ENCODE measurements around the gene TF.

Gene TF

DNA sequence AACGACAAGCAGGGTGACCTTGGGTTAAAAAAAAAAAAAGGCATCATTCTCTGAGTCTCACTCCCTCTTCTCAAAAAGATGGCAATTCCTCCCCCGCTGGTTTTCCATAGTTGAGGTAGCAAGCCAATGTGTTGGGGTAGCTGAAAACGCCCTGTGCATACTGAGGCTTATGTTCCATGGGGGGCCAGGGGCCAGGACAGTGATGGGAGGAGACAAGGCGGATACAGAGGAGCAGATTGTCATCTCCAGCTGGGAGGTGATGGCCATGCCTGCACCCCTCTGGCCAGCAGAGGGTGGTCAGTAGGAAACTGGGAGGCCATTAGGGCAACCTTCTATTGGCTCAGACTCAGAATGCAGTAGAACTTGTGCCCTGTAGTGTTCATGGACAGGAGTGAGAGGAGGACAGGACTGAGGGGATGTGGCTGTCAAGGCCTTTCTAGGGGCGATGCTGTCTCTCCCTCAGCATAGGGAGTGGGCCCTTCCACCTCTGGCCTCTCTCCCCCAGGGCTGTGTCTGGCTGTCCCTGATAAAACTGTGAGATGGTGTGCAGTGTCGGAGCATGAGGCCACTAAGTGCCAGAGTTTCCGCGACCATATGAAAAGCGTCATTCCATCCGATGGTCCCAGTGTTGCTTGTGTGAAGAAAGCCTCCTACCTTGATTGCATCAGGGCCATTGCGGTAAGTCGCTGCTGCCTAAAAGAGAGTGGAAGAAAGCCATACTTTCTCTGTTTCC is 1.9 kb downstream of the TF start:
- no peak for DNase-seq

DNA sequence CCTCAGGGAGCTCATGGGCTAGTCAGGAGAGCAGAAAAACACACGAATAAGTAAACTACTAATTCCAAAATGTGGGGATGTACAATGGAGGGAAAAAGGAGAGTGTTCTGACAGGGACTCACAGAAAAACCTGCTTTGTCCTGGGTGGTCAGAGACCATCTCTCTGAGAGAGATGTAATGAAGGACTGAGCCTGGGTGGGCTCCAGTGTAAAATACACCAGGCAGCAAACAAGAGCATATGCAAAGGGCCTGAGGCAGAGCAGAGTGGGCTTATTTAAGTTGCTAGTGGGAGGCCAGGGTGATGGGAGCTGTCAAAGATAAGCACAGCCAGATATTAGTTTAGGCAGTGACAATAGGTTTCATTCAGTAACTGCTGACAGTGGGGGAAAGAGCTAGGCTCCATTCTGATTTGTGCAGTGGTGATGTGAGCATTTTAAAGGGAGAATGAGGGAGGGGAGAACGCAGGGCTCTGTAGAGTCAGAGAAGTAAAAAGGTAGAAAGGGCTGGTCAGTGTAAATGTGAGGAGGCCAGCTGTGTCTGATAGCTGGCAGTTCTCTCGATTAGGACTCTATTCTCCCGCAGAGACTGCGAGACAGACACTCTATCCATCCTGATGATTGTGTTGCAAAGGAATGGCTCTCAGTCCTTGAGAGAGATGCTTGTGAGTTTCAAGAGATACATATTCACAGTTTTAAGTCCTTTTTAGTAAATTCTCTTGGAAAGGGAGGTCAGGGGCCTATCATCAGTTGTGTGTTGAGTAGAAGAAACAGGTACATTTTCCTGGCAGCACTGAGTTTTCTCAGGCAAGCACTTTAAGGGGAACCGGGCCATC is 3.5 kb downstream of the TF start:
- no peak for DNase-seq

DNA sequence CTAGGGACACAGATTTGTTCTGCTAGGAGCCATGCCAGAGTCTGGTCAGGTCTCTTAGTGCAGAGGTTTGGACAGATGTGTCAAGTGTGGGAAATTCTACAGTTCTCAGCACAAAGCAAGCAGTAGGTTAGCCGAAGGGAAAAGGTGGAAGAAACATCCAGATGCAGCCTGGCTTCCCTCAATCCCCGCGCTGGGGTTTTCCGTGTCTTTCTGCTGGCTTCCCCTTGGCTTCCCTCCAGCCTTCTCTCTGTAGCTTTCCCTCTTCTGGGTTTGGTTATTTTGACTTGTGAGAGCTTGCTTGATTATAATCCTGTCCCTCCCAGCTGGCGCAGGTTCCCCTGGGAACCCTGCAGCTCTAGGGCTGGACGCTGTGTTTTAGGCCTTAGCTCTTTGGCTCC is 4.1 kb downstream of the TF start:
- DNase-seq: no peak

DNA sequence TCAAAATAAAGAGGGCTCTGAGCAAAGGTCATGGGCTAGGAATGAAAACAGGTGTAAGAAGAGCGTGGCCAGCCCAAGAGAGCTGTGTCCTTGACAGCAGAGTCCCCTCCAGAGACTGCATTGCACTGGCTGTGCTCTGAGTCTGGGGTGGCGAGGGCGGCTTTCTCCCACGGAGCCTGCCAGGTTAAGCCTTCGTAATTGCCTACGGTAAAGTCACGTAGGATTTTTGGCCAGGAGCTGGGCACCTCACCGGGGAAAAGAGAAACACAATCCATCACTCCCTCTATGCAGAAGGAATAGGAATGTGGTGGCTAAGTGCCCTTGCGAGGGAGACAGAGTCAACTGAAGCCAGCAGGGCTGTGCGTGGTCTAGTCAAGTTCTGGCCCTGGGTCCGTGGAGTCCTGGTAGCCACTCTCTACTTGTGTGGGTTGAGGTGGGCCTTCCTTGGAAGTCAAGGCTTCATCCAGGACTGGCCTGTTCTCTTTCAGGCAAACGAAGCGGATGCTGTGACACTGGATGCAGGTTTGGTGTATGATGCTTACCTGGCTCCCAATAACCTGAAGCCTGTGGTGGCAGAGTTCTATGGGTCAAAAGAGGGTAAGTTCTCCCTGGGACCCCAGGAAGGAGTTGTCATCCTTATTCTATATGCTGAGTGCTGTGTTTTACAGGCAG is 7.0 kb downstream of the TF start:
- no peak for DNase-seq

DNA sequence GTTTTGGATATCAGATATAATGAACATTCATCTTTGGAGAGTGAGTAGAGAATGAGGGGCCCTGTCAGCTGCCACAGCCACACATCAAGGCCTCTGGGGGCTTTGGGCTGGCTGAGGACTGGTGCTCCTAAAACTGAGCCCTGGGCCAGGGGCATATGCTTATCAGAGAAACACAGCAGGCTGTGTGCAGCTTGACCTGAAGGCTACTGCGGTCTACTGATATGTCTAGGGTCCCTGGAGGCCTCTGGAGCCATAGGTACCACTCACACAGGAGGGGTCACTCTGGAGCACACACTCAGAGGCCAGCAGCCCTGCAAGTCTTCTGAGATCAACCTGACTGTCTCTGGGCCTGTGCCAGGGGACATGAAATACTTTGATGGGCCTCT is 7.6 kb downstream of the TF start:
- no peak for DNase-seq

DNA sequence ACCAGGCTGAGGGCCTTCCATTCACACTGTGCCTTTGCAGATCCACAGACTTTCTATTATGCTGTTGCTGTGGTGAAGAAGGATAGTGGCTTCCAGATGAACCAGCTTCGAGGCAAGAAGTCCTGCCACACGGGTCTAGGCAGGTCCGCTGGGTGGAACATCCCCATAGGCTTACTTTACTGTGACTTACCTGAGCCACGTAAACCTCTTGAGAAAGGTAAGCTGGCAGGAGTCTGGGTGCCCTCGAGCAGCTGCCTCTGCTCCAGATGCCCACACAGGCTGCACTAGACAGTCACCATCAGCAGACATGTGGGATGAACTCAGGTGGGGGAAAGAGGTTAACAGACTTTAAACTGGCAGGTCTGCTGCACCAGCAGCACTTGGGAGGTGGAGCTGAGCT is 8.3 kb downstream of the TF start:
- DNase-seq: no peak

DNA sequence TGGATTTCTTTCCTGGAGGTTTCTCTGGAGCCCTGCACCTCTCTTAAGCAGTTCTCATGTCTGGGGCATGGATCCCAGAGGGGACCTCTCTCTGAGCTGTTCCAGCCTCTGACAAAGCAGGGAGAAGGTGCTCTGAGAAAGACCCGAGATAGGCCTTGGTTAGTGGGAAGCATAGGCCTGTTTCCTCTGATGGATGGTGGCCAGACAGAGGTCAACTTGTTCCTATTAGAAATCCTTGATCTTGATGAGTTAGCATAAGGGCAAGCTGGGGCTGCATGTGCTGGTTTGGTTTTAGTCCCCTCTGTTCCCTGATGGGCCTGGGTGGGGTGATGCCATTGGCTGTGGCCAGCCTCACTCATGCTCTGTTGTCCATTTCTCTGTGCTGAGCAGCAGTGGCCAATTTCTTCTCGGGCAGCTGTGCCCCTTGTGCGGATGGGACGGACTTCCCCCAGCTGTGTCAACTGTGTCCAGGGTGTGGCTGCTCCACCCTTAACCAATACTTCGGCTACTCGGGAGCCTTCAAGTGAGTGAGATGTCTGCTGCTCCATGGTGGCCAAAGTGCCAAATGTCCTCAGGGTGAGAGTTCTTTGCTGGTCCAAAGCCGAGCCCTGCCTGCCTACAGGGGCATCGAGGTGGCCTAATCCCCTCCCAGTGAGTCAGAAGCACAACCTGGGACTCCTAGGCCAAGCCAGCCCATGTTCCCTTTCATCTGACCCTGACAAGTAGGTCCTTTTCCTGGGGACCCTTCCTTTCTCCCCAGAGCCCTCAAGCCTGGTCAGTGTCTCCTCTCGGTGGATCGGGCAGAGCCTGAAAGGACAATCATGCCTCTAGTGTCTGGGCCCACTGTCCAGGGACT is 9.0 kb downstream of the TF start:
- no peak for DNase-seq

DNA sequence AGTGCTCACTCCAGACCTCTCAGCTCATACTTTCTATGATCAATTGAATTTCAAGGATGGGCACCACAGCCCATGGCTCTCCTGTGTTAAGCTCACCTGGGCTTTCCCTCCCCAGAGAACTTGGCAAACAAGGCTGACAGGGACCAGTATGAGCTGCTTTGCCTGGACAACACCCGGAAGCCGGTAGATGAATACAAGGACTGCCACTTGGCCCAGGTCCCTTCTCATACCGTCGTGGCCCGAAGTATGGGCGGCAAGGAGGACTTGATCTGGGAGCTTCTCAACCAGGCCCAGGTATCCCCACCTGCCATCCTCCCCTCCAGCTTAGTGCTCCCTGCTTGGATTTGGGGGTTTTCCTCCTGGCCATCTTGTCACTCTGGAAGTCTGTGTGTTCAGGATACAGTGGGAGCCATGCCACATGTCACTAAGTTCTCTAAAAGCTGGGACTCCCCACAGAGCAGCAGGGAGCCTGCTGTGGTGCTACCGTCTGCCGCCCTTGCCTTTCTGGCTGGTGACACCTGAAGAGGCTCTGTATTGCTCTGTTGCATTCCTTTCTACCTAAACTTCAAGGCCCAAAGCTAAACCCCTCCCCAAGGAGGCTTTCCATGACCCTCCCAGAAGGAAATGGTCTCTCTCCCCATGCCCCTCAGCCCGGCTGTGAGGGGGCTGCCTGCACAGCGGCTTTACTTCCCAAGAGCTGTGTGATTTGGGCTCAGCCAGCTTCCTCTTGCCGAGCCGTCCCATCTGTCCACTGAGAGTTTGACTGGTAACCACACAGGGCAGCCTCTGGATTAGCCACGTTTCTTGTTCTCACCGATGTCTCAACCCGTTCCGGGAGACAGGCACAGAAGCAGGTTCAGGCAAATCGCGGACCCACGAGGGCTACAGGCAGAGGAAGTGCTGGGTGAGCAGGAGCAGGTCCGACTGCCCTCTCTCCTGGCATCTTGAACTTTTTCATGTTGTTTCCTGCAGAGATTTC is 10.8 kb downstream of the TF start:
- no peak for DNase-seq

DNA sequence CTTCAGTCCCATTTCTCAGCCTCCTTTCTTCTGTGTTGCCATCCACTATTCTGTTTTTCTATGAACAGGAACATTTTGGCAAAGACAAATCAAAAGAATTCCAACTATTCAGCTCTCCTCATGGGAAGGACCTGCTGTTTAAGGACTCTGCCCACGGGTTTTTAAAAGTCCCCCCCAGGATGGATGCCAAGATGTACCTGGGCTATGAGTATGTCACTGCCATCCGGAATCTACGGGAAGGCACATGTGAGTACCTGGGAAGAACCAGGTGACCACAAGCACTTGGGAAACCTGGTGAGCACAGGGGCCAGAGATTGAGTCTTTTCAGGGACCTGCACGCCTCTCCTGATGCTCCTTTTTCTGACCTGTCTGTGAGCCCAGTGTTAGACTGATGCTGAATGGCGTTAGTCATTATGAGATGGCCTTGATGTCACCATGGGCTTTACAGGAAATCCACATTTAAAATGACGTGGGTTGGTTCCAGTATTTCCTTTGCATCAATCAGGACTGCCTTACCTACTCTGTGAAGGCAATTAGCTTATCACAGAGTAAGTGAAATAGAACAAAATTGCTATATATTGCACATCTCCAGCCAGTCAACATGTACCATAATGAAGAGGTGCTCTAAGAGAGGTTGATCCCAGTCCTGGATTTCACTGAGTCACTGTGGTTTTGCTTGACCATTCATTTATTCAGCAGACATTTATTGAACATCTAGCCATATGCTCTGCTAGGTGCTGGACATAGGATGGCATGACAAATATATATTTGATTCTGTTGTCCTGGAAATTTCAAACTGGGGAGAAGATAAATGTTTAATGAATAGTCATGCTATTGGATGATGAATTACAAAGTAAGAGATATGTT is 11.7 kb downstream of the TF start:
- no peak for DNase-seq

DNA sequence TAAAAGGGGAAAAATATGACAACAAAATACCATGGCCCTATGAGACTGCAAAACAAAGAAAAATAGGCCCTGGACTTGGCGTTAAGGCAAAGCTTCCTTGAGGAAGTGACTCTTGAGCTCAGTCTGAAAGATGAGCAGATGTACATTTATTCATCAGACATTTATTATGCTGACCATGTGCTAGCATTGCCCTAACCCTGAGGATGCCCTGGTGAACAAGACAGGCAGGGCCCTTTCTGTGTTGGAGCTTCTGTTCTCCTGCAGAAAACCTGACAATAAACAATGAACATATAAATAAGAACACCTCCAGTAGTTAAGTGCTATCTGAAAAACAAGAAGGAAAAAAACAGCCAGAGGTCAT is 12.4 kb downstream of the TF start:
- no peak for DNase-seq

DNA sequence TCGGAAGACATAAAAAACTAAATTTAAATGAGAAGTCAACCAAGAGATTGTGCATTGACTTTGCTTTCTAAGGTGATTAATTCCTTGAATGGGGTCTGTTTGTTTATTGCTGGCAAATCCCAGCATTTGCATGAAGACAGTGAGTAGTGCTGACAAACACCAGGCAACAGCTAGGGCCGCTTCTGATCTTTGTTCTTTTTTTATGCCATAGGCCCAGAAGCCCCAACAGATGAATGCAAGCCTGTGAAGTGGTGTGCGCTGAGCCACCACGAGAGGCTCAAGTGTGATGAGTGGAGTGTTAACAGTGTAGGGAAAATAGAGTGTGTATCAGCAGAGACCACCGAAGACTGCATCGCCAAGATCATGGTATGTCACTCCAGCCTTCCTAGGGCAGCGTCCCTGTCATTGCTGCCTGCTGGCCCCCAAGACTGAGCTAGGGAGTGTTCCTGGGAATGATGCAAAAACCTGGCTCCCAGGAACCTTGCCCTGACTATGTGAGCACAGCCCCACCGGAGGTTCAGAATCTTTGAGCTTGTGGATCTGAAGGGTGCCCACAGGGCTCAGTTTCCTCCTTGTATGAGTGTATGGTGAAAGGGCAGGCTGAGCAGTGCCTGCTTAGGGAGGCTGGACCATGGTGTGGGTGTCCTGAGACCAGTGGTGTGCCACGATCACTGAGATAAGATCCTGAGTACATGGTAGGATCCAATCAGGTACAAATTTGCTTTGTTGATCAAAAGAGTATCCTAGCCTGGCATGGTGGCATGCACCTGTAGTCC is 13.0 kb downstream of the TF start:
- DNase-seq: no peak

DNA sequence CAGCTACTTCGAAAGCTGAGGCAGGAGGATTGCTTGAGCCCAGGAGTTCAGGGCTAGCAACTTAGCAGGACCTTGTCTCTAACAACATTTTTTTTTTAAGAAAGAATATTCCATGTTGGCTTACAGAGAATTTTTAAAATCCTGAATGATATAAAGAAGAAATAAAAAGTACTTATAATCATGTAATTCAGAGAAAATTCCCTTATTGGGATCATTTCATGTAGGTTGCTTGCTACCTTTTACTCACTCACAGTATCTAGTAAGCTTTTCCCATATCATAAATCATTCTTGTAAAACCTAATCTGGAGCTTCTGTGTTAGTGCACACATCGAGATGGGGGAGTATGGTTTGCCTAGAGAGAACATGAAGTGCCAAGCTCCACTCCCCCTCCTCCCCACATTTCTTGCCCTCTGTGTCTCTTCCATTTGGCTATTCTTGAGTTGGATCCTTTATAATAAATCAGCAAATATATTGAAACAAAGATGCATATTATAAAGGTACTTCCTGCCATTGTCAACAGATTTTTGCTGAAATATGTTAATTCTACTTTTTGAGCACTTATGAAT is 13.6 kb downstream of the TF start:
- no peak for DNase-seq

DNA sequence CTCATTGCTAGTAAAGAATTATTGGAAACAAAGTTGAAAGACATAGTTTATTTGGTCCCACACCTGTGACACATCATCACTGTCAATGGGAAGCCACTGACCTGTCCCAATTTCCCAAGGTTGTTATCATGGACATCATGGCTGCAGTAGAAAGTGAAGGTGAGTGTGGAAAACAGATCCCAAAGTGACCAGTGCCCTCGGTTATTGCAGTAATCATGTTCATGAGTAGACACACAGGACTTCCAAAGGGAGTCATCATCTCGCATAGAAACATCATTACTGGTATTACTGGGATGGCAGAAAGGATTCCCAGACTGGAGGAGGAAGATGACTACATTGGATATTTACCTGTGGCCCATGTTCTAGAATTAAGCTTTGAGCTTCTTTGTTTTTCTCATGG is 14.7 kb downstream of the TF start:
- no peak for DNase-seq

DNA sequence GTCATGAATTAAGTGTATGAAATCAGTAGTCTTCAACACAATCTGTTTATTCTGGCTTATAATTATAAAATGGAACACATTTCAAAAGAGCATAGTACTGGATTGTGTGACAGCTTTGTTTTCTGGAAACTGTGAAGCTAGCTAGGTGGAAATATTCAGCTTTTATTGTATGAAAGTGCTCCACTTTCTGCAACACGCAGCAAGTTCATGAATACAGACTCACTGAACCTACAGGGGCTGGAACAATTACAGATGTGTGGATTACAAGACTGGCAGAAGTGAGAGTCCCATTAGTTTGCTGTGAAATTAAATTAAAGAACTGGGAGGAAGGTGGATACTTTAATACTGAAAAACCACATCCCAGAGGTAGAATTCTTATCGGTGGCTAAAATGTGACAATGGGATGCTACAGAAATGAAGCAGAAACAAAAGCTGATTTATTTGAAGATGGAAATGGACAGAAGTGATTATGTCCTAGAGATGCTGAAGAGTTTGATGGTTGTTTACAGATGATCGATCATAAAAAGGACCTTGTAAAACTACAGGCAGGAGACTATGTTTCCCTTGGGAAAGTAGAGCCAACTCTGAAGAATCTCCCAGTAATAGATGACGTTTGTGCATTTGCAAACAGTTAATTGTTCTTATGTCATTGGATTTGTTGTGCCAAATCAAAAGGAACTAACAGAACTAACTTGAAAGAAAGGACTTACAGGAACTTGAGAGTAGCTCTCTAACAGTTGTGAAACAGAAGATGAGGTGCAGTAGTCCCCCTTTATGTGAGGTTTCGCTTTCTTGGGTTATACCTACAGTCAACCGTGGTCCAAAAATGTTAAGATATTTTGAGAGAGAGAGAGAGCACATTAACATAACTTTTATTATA is 15.7 kb downstream of the TF start:
- no peak for DNase-seq

DNA sequence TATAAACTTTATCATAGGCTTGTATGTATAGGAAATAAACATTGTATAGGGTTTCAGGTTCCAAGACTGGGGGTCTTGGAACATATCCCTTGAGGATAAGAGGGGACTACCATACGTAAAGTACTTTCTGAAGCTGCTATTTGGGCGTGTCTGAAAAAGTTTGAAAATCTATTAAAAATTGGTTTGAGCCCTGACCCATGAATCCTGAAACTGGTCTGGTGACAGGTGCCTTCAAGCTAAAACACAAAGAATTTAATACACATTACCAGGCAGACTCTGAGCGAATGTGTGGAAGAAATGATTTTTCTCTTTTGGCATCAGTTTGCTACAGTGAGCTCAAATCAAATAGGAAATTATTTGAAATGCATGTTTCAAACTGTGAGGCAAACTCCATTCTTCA is 16.3 kb downstream of the TF start:
- DNase-seq: no peak

DNA sequence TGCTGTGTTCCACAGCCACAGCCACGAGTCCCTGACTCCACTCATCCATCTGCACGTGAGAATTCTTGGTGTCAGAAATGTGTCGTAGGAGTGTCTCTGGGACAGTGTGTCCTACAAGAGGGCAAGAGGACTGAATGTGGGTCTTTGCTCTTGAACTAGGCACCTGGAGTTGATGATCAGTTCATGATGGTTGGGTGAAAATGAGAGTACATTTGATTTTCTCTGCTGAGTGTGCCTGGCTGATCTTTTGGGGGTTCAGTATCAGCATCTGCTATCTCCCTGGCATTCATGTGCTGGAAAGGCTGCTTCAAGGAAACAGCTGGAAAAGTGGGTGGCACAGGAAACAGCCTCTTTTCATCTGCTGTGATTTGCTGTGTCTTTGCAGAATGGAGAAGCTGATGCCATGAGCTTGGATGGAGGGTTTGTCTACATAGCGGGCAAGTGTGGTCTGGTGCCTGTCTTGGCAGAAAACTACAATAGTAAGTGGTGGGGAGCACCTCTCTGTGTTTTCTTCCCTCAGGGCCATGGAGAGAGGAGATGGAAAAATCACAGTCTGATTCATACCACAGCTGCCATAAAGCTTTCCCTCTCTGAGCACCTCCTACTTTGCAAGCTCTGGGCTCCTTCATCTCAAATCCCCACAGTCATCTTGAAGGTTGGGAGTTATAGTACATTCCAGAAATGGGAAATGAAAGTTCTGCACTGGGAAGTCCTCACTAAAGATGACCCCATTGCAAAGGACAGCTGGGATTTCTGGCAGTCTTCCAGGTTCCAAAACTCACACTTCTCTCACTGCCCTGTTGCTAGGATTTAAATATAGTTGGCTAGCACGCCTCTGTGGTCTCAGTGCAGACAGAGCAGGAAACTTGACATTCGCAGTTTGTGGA is 17.8 kb downstream of the TF start:
- no peak for DNase-seq

DNA sequence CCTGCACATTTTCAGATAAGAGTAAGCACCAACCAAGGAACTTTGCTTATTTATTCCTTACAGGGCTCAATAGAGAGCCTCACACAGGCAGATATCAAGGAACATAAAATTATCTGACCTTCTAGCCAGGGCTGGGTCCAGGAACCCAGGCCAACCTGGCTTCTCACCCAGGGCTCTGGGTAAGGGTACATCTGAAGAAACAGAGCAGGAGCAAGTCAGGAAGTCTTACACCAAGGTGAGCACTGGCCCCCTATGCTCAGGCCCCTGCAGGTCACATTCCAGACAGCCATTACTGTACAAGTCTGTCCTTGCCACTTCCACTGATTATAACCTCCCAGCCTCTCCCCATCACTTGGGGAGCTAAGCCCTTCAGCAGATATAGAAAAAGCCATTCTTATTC is 19.1 kb downstream of the TF start:
- DNase-seq: no peak

DNA sequence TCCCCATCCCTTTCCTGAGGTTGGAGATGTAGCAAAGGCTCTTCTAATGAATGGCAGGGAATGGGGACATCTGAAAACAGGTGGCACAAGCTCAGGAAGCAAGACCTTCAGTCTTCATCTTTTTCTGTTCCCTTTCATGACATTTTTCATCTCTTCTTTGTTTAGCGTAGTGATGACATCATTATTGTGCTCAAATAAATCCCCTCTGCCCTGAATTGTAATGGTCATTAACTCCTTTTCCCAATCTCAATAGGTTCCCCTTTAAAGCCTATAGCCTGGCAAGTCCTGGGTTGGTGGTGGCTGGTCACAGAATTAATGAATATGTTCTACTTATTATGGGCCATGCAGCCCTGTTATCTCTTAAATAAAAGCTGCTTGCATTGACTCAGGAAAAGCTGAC is 21.4 kb downstream of the TF start:
- no peak for DNase-seq

Measured in stimulated activated CD4-positive, alpha-beta T cell treated with anti-CD3 and anti-CD28 coated beads, Interleukin-4, amount 100 ng/mL, for 1 hour (primary cell).